Measurements from ENCODE around the gene YTHDC1.

- TF ChIP-seq POLR2AphosphoS5 (IDR thresholded peaks at IDR 0.05; ENCODE audit: low read depth, low read length) (no peak), CTCF (IDR thresholded peaks at IDR 0.05) (no peak), REST (IDR thresholded peaks at IDR 0.05; ENCODE audit: insufficient read depth in 1 of 2, low read depth in 2 of 2, low read length in 1 of 2) (no peak)
Measured at GRCh38 chr4:68264875-68265565, 84.9 kb downstream of the YTHDC1 start.

Measured in Panc1 (cell line).